ENCODE results near the gene METTL17.

GRCh38 chr14:20999591-20999990, 9.8 kb downstream of the METTL17 start:
- TF ChIP-seq CTCF (optimal IDR thresholded peaks at IDR 0.05 in 1 of 3, IDR thresholded peaks at IDR 0.05 in 1 of 3, conservative IDR thresholded peaks at IDR 0.05 in 1 of 3; ENCODE audit: extremely low read depth in 1 of 3, insufficient read depth in 2 of 3, low read length in 3 of 3) (no peak), EZH2 (IDR thresholded peaks at IDR 0.05; ENCODE audit: low read length) (no peak)

Measured in keratinocyte (primary cell).